Measurements from ENCODE around the gene ARHGAP44. TPM values are rescaled to one million over a fixed set of nuclear protein-coding genes. Genes with fewer than 3 reads are reported as not detected.
"Not testable (repeated sequence)": the region's sequence is repeated elsewhere in the genome, so short reads cannot be mapped to it uniquely, and the experiment has no call there.

The ARHGAP44 gene
- total and polyA plus RNA-seq, 4 donors: 0.14 to 1.3 (median 0.42) TPM

- TF ChIP-seq ATF3 (IDR thresholded peaks at IDR 0.05) (no peak), FOXA1 (IDR thresholded peaks at IDR 0.05) (no peak), HNF4A (conservative IDR thresholded peaks at IDR 0.05) (no peak), ZBTB33 (IDR thresholded peaks at IDR 0.05) (no peak), JUND (IDR thresholded peaks at IDR 0.05) (no peak), EGR1 (IDR thresholded peaks at IDR 0.05; ENCODE audit: low read depth in 2 of 2) (no peak)
Measured at GRCh38 chr17:12877953-12878669, 88.8 kb downstream of the ARHGAP44 start (continued).

GRCh38 chr17:12879096-12879495, 89.8 kb downstream of the ARHGAP44 start:
- not testable (repeated sequence) for H3K4me3 ChIP-seq (ENCODE audit: low read depth in 1 of 3, low read length in 3 of 3); H3K27ac ChIP-seq (ENCODE audit: low read depth in 1 of 2, low read length in 2 of 2); H3K9me3 ChIP-seq (ENCODE audit: control insufficient read depth in 4 of 4, low read length in 3 of 4); H3K4me1 ChIP-seq (ENCODE audit: control insufficient read depth in 4 of 4, insufficient read depth in 4 of 4, low read length in 3 of 4); H3K27me3 ChIP-seq (ENCODE audit: control insufficient read depth in 4 of 4, insufficient read depth in 4 of 4, low read length in 3 of 4); H3K9ac ChIP-seq (ENCODE audit: low read depth in 1 of 2, low read length in 2 of 2); H3K36me3 ChIP-seq (ENCODE audit: control insufficient read depth in 4 of 4, insufficient read depth in 3 of 4, low read depth in 1 of 4, low read length in 3 of 4); DNase-seq (ENCODE audit: low spot score)
- 82% methylated on average over 5 of the region's 5 CpGs for WGBS

GRCh38 chr17:12883472-12883871, 94.2 kb downstream of the ARHGAP44 start:
- TF ChIP-seq TAF1 (conservative IDR thresholded peaks at IDR 0.05): no peak
- Histone ChIP-seq H3K9me3 (ENCODE audit: control insufficient read depth in 4 of 4, low read length in 3 of 4) (peaks cover 0 to 4% (median 2%) of the 10 kb centered on the region in 4 donors), H3K9ac (ENCODE audit: low read depth in 1 of 2, low read length in 2 of 2) (no peak overlapping the region), H3K36me3 (ENCODE audit: control insufficient read depth in 4 of 4, insufficient read depth in 3 of 4, low read depth in 1 of 4, low read length in 3 of 4) (no peaks in the 10 kb centered on the region), H3K4me1 (ENCODE audit: control insufficient read depth in 4 of 4, insufficient read depth in 4 of 4, low read length in 3 of 4) (no peaks in the 10 kb centered on the region), H3K27me3 (ENCODE audit: control insufficient read depth in 4 of 4, insufficient read depth in 4 of 4, low read length in 3 of 4) (no peaks in the 10 kb centered on the region), H3K27ac (ENCODE audit: low read depth in 1 of 2, low read length in 2 of 2) (no peak overlapping the region), H3K4me3 (ENCODE audit: low read depth in 1 of 3, low read length in 3 of 3) (no peak overlapping the region)
- DNase-seq (ENCODE audit: low spot score): no peak
- 56% methylated on average over 2 of the region's 2 CpGs for WGBS

GRCh38 chr17:12887088-12887487, 97.8 kb downstream of the ARHGAP44 start:
- 76% methylated on average over 2 of the region's 2 CpGs for WGBS
- TF ChIP-seq CTCF (IDR thresholded peaks at IDR 0.05; ENCODE audit: low read depth, low read length, missing input control) (no peak), ZBTB33 (IDR thresholded peaks at IDR 0.05) (no peak), ATF3 (IDR thresholded peaks at IDR 0.05) (no peak), TAF1 (conservative IDR thresholded peaks at IDR 0.05) (no peak), RXRA (IDR thresholded peaks at IDR 0.05) (no peak), HNF4A (conservative IDR thresholded peaks at IDR 0.05) (no peak)

More at GRCh38 chr17:12887088-12887487, 97.8 kb downstream of the ARHGAP44 start:
- Histone ChIP-seq H3K4me1 (ENCODE audit: control insufficient read depth in 4 of 4, insufficient read depth in 4 of 4, low read length in 3 of 4) (no peaks in the 10 kb centered on the region), H3K9me3 (ENCODE audit: control insufficient read depth in 4 of 4, low read length in 3 of 4) (peaks cover 0 to 4% (median 2%) of the 10 kb centered on the region in 4 donors), H3K27ac (ENCODE audit: low read depth in 1 of 2, low read length in 2 of 2) (no peak overlapping the region), H3K4me3 (ENCODE audit: low read depth in 1 of 3, low read length in 3 of 3) (no peak overlapping the region), H3K36me3 (ENCODE audit: control insufficient read depth in 4 of 4, insufficient read depth in 3 of 4, low read depth in 1 of 4, low read length in 3 of 4) (no peaks in the 10 kb centered on the region), H3K9ac (ENCODE audit: low read depth in 1 of 2, low read length in 2 of 2) (no peak overlapping the region), H3K27me3 (ENCODE audit: control insufficient read depth in 4 of 4, insufficient read depth in 4 of 4, low read length in 3 of 4) (peaks cover 0 to 2% (median 0%) of the 10 kb centered on the region in 4 donors)
- DNase-seq (ENCODE audit: low spot score): no peak
